RWPE2 (cell line): Measurements from ENCODE around the gene BAAT.

ENCODE experiments used
- ATAC-seq: fragments of 200-7000 bp; cut with Tn5 transposase; 3 replicates; pipeline ENCODE4 v1.9.1; 2021; ENCODE audit warnings: low read depth
- DNase-seq: peaks from one replicate; pipeline ENCODE4 v3.0.0-alpha.2; 2020; ENCODE audit warnings: low spot score
- H3K27ac ChIP-seq: fragments of 450-650 bp; 2 replicates; pipeline ENCODE4 v1.5.1; 2017; ENCODE audit warnings: mild to moderate bottlenecking; ENCODE audit not compliant: poor library complexity, severe bottlenecking
- H3K27me3 ChIP-seq: fragments of 250-450 bp; sonication (Bioruptor Pico); 2 replicates; pipeline ENCODE4 v1.5.1; 2021; ENCODE audit warnings: mild to moderate bottlenecking, moderate library complexity; ENCODE audit not compliant: insufficient read depth, poor library complexity, severe bottlenecking
- H3K36me3 ChIP-seq: fragments of 250-450 bp; sonication (Bioruptor Pico); 2 replicates; pipeline ENCODE4 v1.5.1; 2020; ENCODE audit warnings: low read depth, mild to moderate bottlenecking, moderate library complexity
- H3K4me1 ChIP-seq: fragments of 250-450 bp; sonication (Bioruptor Pico); 2 replicates; pipeline ENCODE4 v1.5.1; 2021; ENCODE audit warnings: mild to moderate bottlenecking, moderate library complexity; ENCODE audit not compliant: insufficient read depth, poor library complexity, severe bottlenecking
- H3K4me3 ChIP-seq: fragments of 250-450 bp; sonication (Bioruptor Pico); 2 replicates; pipeline ENCODE4 v1.5.1; 2021; ENCODE audit warnings: mild to moderate bottlenecking, moderate library complexity; ENCODE audit not compliant: severe bottlenecking
- H3K9me3 ChIP-seq: fragments of 250-450 bp; sonication (Bioruptor Pico); 2 replicates; pipeline ENCODE4 v1.5.1; 2021; ENCODE audit warnings: mild to moderate bottlenecking, moderate library complexity; ENCODE audit not compliant: severe bottlenecking
- TF ChIP-seq, protein P1 (sequence below): fragments of 450-650 bp; IDR thresholded peaks from one replicate; pipeline ENCODE4 v1.5.1; 2017; ENCODE audit warnings: mild to moderate bottlenecking, moderate library complexity; ENCODE audit not compliant: poor library complexity, severe bottlenecking

Gene BAAT

DNA sequence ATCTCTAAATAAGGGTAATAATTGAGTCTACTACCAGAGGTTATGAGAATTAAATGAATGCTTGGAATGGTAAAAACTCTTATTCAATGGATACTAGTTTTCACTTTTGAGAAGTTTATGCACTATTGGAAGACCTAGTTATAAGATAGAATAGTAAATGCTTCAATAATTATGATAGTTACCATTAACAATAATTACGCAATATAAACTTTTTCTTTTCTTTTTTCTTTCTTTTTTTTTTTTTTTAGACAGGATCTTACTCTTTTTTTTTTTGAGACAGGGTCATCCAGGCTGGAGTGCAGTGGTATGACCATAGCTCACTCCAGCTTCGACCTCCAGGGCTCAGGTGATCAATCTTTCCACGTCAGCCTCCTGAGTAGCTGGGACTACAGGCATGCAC is 44.1 kb upstream of the BAAT start:
- ATAC-seq, result no peak
- DNase-seq, result no peak
- Histone ChIP-seq H3K36me3 (no peaks in the 10 kb centered on the region), H3K4me1 (no peaks in the 10 kb centered on the region), H3K9me3 (no peaks in the 10 kb centered on the region), H3K27ac (no peak overlapping the region), H3K27me3 (peaks cover 6% of the 10 kb centered on the region), H3K4me3 (no peak overlapping the region)
- TF ChIP-seq, protein P1, sequence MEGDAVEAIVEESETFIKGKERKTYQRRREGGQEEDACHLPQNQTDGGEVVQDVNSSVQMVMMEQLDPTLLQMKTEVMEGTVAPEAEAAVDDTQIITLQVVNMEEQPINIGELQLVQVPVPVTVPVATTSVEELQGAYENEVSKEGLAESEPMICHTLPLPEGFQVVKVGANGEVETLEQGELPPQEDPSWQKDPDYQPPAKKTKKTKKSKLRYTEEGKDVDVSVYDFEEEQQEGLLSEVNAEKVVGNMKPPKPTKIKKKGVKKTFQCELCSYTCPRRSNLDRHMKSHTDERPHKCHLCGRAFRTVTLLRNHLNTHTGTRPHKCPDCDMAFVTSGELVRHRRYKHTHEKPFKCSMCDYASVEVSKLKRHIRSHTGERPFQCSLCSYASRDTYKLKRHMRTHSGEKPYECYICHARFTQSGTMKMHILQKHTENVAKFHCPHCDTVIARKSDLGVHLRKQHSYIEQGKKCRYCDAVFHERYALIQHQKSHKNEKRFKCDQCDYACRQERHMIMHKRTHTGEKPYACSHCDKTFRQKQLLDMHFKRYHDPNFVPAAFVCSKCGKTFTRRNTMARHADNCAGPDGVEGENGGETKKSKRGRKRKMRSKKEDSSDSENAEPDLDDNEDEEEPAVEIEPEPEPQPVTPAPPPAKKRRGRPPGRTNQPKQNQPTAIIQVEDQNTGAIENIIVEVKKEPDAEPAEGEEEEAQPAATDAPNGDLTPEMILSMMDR, result no peak

DNA sequence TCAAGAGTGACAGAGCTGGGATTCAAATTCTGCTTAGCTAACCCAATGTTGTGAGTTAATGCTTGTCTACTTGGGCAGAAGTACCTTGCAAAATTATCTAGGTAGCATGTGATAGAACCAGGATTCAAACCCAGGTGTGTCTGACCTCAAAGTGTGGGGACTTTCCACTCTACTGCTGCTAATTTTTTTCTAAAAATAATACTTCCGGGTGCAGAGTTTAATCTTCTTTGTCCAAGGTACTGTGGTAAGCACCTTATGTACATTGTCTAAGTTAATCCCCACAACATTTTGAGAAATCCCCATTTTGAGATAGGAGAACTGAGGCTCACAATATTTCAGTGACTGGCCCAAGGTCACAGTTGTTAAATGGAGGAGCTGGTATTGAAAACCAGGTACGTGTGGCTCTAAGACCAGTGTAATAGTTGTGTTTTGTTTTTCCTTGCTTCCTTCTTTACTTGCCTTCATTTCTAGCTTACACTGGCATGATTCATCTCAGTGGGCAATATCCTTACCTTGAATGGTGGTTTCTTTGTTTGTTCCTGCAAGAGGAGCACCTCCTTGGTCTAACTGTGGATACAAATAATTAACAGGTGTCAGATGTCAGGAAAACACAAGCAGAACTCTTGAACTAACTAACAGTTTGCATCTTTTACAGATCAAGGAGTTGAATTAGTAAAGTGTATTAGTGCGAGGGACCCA is 43.3 kb upstream of the BAAT start:
- H3K27ac ChIP-seq, result no peak overlapping the region
- H3K9me3 ChIP-seq, result no peaks in the 10 kb centered on the region
- no peaks in the 10 kb centered on the region for H3K4me1 ChIP-seq
- H3K4me3 ChIP-seq, result no peak overlapping the region
- ATAC-seq (no peak), DNase-seq (no peak)
- H3K27me3 ChIP-seq, result peaks cover 6% of the 10 kb centered on the region
- TF ChIP-seq, protein P1, result no peak
- H3K36me3 ChIP-seq, result no peaks in the 10 kb centered on the region

DNA sequence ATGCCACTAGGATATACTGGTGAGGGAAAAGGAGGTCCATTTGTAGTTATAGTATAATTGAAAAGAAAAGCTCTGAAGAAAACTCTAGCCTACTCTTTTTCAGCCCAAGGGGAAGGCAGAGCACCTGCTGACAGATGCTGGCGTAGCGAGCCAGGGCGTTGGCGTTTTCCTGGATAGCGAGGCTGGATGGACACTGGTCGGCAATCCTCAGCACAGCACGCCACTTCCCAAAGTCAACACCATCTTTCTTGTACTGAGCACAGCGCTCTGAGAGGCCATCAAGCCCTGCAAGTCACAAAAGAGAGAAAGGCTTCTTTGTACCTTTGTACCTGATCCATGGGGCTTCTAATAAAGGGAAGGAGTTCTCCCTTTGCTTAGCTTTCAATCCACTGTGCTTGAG is 42.6 kb upstream of the BAAT start:
- ATAC-seq, result no peak
- H3K27me3 ChIP-seq, result peaks cover 6% of the 10 kb centered on the region
- no peaks in the 10 kb centered on the region for H3K9me3 ChIP-seq
- H3K4me3 ChIP-seq, result no peak overlapping the region
- H3K36me3 ChIP-seq, result no peaks in the 10 kb centered on the region
- H3K4me1 ChIP-seq, result no peaks in the 10 kb centered on the region
- no peak for DNase-seq
- TF ChIP-seq, protein P1, result no peak
- H3K27ac ChIP-seq, result no peak overlapping the region

DNA sequence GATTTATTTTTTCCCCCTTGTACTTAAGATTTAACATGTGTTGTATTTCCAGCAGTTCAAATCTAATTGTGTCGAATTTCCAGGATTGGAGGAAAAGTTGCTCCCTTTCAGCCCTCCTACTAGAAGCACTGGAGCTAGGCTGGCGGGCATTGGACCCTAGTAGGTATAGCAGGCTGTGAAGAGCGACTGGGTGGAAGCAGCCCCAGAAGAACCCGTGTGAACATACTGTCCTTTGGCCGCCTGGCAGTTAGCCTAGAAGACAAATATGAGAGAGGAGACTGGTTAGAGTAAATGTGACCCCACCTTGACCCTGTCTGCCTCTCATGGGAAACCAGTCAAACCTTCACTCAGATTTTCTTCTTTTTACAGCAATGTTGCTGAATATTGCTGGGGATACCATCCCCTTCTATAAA is 36.9 kb upstream of the BAAT start:
- Histone ChIP-seq H3K4me1 (no peaks in the 10 kb centered on the region), H3K9me3 (no peaks in the 10 kb centered on the region), H3K4me3 (no peak overlapping the region), H3K36me3 (no peaks in the 10 kb centered on the region), H3K27ac (no peak overlapping the region), H3K27me3 (peaks cover 2% of the 10 kb centered on the region)
- TF ChIP-seq, protein P1, result no peak
- DNase-seq (no peak), ATAC-seq (no peak)

DNA sequence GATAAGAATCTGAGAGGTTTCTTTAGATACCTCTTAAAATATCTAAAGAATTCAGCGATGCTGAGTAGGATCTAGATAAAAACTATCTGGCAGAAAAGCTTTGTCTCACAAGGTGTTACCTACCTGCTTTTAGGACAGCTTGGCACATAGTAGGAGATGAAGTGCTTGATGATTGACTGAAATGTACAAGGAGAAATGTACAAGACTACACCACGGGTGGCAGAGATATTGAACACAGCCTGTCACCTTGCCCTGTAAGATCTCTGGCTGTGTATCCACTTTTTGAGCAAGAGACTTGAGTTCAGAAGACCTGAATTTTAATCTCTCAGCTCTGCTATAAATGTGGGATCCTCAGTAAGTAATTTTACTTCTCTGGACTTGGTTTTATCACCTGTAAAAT is 35.1 kb upstream of the BAAT start:
- no peak overlapping the region for H3K4me3 ChIP-seq
- no peaks in the 10 kb centered on the region for H3K9me3 ChIP-seq
- DNase-seq (no peak), ATAC-seq (no peak)
- H3K4me1 ChIP-seq, result no peaks in the 10 kb centered on the region
- TF ChIP-seq, protein P1, result no peak
- H3K27ac ChIP-seq, result no peak overlapping the region
- H3K36me3 ChIP-seq, result no peaks in the 10 kb centered on the region
- no peaks in the 10 kb centered on the region for H3K27me3 ChIP-seq
